Mucosa of descending colon (tissue), 3 donors: ENCODE results near the gene CFAP20DC. TPM values are rescaled to one million over a fixed set of nuclear protein-coding genes. Genes with fewer than 3 reads are reported as not detected.

Experiments used
- ATAC-seq: fragments of 200-7000 bp; cut with Tn5 transposase; one replicate; pipeline ENCODE4 v1.9.1; 2020; ENCODE audit warnings: mild to moderate bottlenecking, moderate library complexity
- DNase-seq, 3 donors: peaks; one replicate each; pipeline ENCODE4 v3.0.0-alpha.2; 2020
- H3K36me3 ChIP-seq: fragments of 200-600 bp; one replicate; pipeline ENCODE4 v1.8.0; 2021; ENCODE audit warnings: low read depth, mild to moderate bottlenecking
- H3K4me1 ChIP-seq: fragments of 200-600 bp; one replicate; pipeline ENCODE4 v1.8.0; 2021; ENCODE audit warnings: low read depth, mild to moderate bottlenecking
- H3K4me3 ChIP-seq: fragments of 200-600 bp; one replicate; pipeline ENCODE4 v1.8.0; 2021; ENCODE audit warnings: mild to moderate bottlenecking
- H3K9me3 ChIP-seq: fragments of 200-600 bp; one replicate; pipeline ENCODE4 v1.8.0; 2021; ENCODE audit warnings: mild to moderate bottlenecking
- intact Hi-C, 2 donors: fragments of 100-400 bp; cut with DNase I in 1 of 2; cut with micrococcal nuclease in 1 of 2; formaldehyde crosslinking; loops; one replicate each; pipeline versions ENCODE4 v1.11.0 to v1.11.1; 2022; cut with DNase I, micrococcal nuclease
- total RNA-seq, 3 donors: library from RNA; stranded (reverse); fragmentation: NEBNext Ultra II Directional in 2 of 3; extraction: Animal tissue kit (Norgen Biotek cat#: 25700) in 2 of 3; gene quantifications; one replicate each; pipeline versions ENCODE4 v1.2.1 to v1.2.4, GENCODE V29; 2021 to 2023
- TF ChIP-seq, protein P1 (sequence below): fragments of 200-600 bp; IDR thresholded peaks from one replicate; pipeline ENCODE4 v1.8.0; 2022; ENCODE audit warnings: antibody characterized with exemption, mild to moderate bottlenecking
- donor health status: DM: no; HTN: no; CAD: no; lungs with moderate emphysema.
- donor health status: DM: no; HTN: no; CAD: no.
- donor health status: DM: no; HTN: yes; CAD: no.

The CFAP20DC gene
- total RNA-seq, 3 donors from 2014 or later: 0.49 to 1.0 (median 0.57) TPM

DNA sequence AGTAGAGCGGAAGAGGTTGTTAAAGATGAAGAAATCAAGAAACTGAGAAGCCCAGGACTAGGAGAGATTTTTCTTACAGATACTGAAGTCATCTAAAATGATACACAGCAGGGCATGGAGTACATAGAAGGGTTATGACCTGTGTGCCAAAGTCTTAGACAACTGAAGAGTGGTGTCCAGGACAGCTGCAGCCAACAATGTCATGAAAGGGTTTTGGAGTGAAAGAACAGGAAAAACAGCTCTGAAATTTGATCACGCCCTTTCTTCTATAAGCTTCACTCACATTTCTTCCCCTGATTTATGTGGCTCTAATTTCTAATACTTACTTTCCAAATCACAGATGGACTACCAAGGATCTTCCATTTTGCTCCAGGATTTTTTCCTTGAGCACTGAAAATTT, 3.0 kb downstream of the CFAP20DC start:
- intact Hi-C loops: no loop called here
- ATAC-seq (no peak), DNase-seq (no peak)
- TF ChIP-seq, protein P1, sequence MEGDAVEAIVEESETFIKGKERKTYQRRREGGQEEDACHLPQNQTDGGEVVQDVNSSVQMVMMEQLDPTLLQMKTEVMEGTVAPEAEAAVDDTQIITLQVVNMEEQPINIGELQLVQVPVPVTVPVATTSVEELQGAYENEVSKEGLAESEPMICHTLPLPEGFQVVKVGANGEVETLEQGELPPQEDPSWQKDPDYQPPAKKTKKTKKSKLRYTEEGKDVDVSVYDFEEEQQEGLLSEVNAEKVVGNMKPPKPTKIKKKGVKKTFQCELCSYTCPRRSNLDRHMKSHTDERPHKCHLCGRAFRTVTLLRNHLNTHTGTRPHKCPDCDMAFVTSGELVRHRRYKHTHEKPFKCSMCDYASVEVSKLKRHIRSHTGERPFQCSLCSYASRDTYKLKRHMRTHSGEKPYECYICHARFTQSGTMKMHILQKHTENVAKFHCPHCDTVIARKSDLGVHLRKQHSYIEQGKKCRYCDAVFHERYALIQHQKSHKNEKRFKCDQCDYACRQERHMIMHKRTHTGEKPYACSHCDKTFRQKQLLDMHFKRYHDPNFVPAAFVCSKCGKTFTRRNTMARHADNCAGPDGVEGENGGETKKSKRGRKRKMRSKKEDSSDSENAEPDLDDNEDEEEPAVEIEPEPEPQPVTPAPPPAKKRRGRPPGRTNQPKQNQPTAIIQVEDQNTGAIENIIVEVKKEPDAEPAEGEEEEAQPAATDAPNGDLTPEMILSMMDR: no peak
- H3K36me3 ChIP-seq: no peaks in the 10 kb centered on the region
- no peaks in the 10 kb centered on the region for H3K9me3 ChIP-seq
- H3K4me1 ChIP-seq: peaks cover 5% of the 10 kb centered on the region
- no peak overlapping the region for H3K4me3 ChIP-seq

DNA sequence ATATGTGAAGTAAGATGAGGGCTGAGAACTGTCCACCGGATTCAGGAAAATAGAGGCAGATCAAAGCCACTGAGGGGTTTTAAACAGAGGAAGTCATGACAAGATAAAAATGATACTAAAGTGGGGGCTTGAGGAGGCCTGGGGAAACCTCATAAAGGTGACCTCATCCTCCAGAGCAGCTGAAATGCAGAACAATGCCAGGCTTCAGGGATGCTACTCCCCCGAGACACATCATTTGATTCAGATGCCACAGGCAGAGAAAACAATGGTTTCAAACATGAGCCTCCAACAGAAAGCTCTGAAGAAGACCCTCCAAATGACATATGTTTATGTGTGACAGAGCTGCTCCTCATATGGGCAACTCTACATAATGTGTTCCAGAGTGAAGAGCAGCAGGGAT, 6.4 kb downstream of the CFAP20DC start:
- TF ChIP-seq, protein P1: no peak
- ATAC-seq: no peak
- intact Hi-C loops: no loop called here

DNA sequence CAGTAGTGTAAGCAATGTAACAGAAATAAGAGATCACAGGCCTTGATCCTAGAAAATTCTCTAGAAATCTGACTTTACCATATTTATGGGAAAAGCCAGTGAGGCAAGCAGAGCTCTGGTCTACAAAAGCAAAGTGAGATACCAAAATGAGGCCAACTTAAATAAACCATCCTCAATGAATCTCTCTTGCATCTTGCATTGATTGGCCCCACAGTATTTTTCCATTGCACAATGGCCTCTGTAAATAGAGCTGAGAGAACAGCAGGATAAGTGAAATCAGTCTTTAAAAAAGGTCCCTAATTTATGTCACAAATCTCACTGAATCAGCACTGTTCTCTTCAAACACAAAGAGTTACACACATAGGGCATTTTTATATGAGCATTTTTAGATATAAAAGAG, 8.9 kb downstream of the CFAP20DC start:
- intact Hi-C loops: no loop called here
- Histone ChIP-seq H3K36me3 (no peaks in the 10 kb centered on the region), H3K4me1 (no peaks in the 10 kb centered on the region), H3K9me3 (no peaks in the 10 kb centered on the region), H3K4me3 (no peak overlapping the region)
- DNase-seq: no peak
- no peak for ATAC-seq
- TF ChIP-seq, protein P1: no peak

More for the DNA sequence above, 6.4 kb downstream of the CFAP20DC start:
- H3K4me1 ChIP-seq: no peaks in the 10 kb centered on the region
- no peak for DNase-seq
- no peaks in the 10 kb centered on the region for H3K9me3 ChIP-seq
- no peaks in the 10 kb centered on the region for H3K36me3 ChIP-seq
- no peak overlapping the region for H3K4me3 ChIP-seq

DNA sequence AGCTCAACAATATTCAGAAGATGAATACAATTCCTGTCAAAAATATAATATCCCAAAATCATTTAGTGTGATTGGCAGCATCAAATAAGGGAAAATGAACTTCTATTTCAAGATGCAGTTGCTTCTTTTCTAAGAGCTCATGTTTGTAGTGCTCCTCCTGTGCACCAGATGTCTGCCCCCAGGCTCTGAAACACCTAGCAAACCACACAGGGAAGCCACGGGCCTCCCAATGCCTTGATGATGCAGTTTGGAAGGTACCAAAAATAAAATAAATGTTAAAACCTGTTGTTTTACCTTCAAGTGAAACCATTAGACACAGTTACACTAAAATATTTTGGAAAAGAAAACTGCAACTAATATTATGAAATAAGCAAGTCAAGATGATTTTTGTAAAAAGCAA, 22.2 kb downstream of the CFAP20DC start:
- no peak for DNase-seq
- Histone ChIP-seq H3K36me3 (no peaks in the 10 kb centered on the region), H3K4me1 (no peaks in the 10 kb centered on the region), H3K4me3 (no peak overlapping the region), H3K9me3 (no peaks in the 10 kb centered on the region)
- ATAC-seq: no peak
- TF ChIP-seq, protein P1: no peak
- intact Hi-C loops: no loop called here

DNA sequence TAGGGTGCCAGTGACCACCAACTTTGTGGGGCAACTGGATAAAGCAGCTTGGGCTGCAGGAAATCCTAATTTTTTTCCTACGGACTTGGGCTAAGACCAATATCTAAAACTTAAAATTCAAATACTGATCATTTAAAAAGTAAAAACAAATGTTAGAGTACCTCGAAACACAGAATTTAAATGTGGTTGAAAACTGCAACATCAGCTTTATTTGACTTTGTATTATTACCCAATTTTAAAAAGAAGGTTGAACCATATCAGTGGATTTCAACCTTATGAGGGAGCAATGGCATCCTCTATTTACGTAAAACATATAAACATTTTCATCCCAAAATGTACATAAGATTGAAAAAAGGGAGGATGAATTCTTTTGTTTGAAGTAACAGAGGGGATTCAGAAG, 26.2 kb downstream of the CFAP20DC start:
- no peaks in the 10 kb centered on the region for H3K36me3 ChIP-seq
- DNase-seq (no peak), ATAC-seq (no peak)
- intact Hi-C loops: no loop called here
- no peaks in the 10 kb centered on the region for H3K9me3 ChIP-seq
- H3K4me3 ChIP-seq: no peak overlapping the region
- TF ChIP-seq, protein P1: no peak
- H3K4me1 ChIP-seq: no peaks in the 10 kb centered on the region

DNA sequence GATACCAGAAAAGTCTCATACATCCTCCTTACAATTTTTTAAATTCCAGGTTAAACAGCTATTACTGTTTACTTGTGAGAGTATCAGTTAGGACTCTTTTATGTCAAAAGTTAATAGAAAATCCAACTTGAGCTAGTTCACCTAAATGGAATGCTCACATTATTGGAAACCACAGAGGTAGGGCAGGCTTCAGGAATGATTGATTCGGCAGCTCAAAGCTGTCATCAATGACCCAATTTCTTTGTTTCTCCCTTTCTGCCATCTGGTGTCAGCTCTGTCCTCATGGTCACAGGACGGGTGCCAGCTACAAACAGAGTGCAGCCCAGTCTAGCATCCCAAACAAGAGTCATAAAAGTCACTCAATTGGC, 32.2 kb downstream of the CFAP20DC start:
- H3K36me3 ChIP-seq: no peaks in the 10 kb centered on the region
- H3K9me3 ChIP-seq: no peaks in the 10 kb centered on the region
- no peak for DNase-seq
- intact Hi-C loops: no loop called here
- ATAC-seq: no peak
- H3K4me3 ChIP-seq: no peak overlapping the region
- H3K4me1 ChIP-seq: no peaks in the 10 kb centered on the region
- TF ChIP-seq, protein P1: no peak
